Glutamatergic neuron (in vitro differentiated cells): Measurements from ENCODE around the gene BZW2. TPM values are rescaled to one million over a fixed set of nuclear protein-coding genes. Genes with fewer than 3 reads are reported as not detected.

Experiments used
- DNase-seq: peaks from one replicate; pipeline ENCODE4 v3.0.0; 2022
- H3K27ac Mint-ChIP-seq: one replicate; pipeline ENCODE4 v1.8.0; 2020; ENCODE audit warnings: mild to moderate bottlenecking, mixed read lengths, inconsistent platforms; ENCODE audit not compliant: unreplicated experiment
- H3K27me3 Mint-ChIP-seq: one replicate; pipeline ENCODE4 v1.8.0; 2020; ENCODE audit warnings: mild to moderate bottlenecking, moderate library complexity, mixed read lengths, inconsistent platforms; ENCODE audit not compliant: unreplicated experiment
- H3K36me3 Mint-ChIP-seq: one replicate; pipeline ENCODE4 v1.8.0; 2020; ENCODE audit warnings: mild to moderate bottlenecking, mixed read lengths, inconsistent platforms; ENCODE audit not compliant: unreplicated experiment
- H3K4me1 Mint-ChIP-seq: one replicate; pipeline ENCODE4 v1.8.0; 2020; ENCODE audit warnings: mild to moderate bottlenecking, low read depth, mixed read lengths, inconsistent platforms; ENCODE audit not compliant: unreplicated experiment
- H3K4me3 Mint-ChIP-seq: one replicate; pipeline ENCODE4 v1.8.0; 2020; ENCODE audit warnings: mild to moderate bottlenecking, mixed read lengths, inconsistent platforms; ENCODE audit not compliant: unreplicated experiment
- H3K9me3 Mint-ChIP-seq: one replicate; pipeline ENCODE4 v1.8.0; 2020; ENCODE audit warnings: mild to moderate bottlenecking, moderate library complexity, mixed read lengths, inconsistent platforms; ENCODE audit not compliant: unreplicated experiment
- total RNA-seq: library from RNA; stranded (reverse); fragmentation: NEBNext Ultra II Directional; extraction: Animal tissue kit (Norgen Biotek cat#: 25700); gene quantifications from one replicate; pipeline ENCODE4 v1.2.1, GENCODE V29; 2021; ENCODE audit not compliant: unreplicated experiment
- TF ChIP-seq, protein P1 (sequence below): fragments of 200-600 bp; sonication (generic); IDR thresholded peaks from one replicate; pipeline ENCODE4 v1.5.0; 2021; ENCODE audit not compliant: partially characterized antibody, unreplicated experiment

BZW2 gene
- total RNA-seq, 1 donor from 2014 or later: 86.7 TPM

DNA sequence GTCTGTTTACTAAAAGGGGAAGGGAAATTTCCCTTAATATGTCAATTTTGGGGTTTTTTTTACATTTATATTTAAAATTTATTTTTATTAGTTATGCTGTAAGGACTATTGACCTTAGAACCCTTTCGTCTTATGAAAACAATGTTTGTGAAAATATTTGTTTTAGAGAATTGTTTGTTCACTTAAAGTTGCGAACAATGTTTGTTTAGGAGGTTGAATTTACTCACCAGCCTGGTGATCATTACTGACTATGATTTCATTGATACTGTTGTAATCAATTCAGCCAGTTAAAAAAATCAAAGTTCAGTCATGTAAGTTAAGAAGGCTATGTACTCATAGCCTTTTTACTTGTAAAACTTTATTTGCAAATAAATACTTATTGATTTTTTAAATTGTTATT, 80.2 kb downstream of the BZW2 start:
- Mint-ChIP-seq H3K36me3 (no peaks in the 10 kb centered on the region), H3K4me1 (no peaks in the 10 kb centered on the region), H3K27me3 (no peaks in the 10 kb centered on the region), H3K27ac (no peak overlapping the region), H3K9me3 (no peaks in the 10 kb centered on the region), H3K4me3 (no peak overlapping the region)
- no peak for DNase-seq
- TF ChIP-seq, protein P1, sequence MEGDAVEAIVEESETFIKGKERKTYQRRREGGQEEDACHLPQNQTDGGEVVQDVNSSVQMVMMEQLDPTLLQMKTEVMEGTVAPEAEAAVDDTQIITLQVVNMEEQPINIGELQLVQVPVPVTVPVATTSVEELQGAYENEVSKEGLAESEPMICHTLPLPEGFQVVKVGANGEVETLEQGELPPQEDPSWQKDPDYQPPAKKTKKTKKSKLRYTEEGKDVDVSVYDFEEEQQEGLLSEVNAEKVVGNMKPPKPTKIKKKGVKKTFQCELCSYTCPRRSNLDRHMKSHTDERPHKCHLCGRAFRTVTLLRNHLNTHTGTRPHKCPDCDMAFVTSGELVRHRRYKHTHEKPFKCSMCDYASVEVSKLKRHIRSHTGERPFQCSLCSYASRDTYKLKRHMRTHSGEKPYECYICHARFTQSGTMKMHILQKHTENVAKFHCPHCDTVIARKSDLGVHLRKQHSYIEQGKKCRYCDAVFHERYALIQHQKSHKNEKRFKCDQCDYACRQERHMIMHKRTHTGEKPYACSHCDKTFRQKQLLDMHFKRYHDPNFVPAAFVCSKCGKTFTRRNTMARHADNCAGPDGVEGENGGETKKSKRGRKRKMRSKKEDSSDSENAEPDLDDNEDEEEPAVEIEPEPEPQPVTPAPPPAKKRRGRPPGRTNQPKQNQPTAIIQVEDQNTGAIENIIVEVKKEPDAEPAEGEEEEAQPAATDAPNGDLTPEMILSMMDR: no peak

DNA sequence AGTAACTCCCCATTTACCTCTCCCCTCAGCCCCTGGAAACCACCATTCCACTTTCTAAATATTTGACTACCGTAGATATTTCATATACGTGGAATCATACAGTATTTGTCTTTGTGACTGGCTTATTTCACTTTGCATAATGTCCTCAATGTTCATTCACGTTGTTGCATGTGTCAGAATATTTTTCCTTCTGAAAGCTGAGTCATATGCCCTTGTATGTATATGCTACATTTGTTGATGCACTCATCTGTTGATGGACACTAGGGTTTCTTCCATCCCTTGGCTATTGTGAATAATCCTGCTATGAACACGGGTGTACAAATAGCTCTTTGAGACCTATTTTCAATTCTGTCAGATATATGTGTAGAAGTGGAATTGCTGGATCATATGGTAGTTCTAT, 81.8 kb downstream of the BZW2 start:
- Mint-ChIP-seq H3K36me3 (no peaks in the 10 kb centered on the region), H3K4me3 (no peak overlapping the region), H3K4me1 (no peaks in the 10 kb centered on the region), H3K9me3 (no peaks in the 10 kb centered on the region), H3K27ac (no peak overlapping the region), H3K27me3 (no peaks in the 10 kb centered on the region)
- TF ChIP-seq, protein P1: no peak
- DNase-seq: no peak

DNA sequence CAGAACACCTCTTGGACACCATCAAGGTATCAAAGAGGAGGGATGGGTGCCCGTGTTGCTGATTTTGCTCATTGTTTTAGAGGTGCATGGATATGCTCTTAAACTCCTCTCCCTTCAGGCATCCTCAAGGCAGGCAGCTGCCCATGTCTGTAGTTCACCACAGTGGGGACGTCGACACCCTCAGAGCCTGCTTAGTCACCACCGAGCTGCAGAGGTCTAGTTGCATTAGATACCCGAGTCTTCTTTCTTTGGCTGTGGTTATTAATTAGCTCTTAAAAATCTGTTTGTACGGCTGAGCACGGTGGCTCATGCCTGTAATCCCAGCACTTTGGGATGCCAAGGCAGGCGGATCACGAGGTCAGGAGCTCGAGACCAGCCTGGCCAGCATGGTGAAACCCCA, 82.8 kb downstream of the BZW2 start:
- Mint-ChIP-seq H3K4me1 (no peaks in the 10 kb centered on the region), H3K36me3 (no peaks in the 10 kb centered on the region), H3K4me3 (no peak overlapping the region), H3K9me3 (no peaks in the 10 kb centered on the region), H3K27me3 (no peaks in the 10 kb centered on the region), H3K27ac (no peak overlapping the region)
- no peak for DNase-seq
- TF ChIP-seq, protein P1: no peak

DNA sequence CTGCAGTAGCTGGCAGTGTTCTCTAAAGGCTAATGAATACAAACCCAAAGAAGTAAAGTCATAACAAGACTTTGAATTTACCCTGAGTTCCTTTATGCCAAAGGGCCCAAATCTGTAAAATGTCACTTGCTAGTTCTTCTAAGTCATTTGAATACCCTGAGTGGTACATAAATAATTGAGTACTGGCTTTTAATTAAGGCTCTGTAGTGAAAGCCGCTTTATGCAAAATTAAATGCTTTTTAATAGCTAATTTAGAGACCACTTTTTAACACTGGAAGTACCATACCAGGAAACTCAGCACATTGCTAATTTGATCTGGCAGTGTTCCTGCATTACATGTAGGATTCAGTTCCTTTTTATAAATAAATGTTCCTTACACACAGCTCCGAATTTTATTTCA, 83.6 kb downstream of the BZW2 start:
- no peaks in the 10 kb centered on the region for H3K36me3 Mint-ChIP-seq
- TF ChIP-seq, protein P1: no peak
- no peak for DNase-seq
- no peaks in the 10 kb centered on the region for H3K9me3 Mint-ChIP-seq
- H3K4me3 Mint-ChIP-seq: no peak overlapping the region
- no peaks in the 10 kb centered on the region for H3K27me3 Mint-ChIP-seq
- no peak overlapping the region for H3K27ac Mint-ChIP-seq
- H3K4me1 Mint-ChIP-seq: no peaks in the 10 kb centered on the region

DNA sequence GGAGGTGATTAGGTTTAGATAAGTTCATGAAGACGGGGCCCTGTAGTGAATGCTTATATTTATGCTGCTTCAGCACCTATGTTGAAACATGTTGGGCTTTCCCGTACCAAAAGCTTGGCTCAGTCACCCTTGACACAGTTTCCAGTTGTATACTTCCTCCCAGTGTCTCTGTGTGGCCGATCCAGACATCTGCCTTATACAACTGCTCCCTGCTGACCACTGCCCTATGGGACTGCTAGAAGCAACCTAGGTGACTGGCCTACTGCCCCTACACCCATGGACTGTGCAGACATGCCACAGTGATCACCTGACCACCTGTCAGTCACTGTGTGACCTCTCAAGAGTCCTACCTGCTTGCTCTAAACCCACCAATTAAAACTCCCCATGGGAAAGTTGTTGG, 85.0 kb downstream of the BZW2 start:
- H3K9me3 Mint-ChIP-seq: no peaks in the 10 kb centered on the region
- H3K36me3 Mint-ChIP-seq: no peaks in the 10 kb centered on the region
- no peak overlapping the region for H3K27ac Mint-ChIP-seq
- no peak for DNase-seq
- TF ChIP-seq, protein P1: no peak
- H3K27me3 Mint-ChIP-seq: no peaks in the 10 kb centered on the region
- H3K4me3 Mint-ChIP-seq: no peak overlapping the region
- no peaks in the 10 kb centered on the region for H3K4me1 Mint-ChIP-seq
